Measurements from ENCODE around the gene ZNF578.
"Not testable (repeated sequence)": the region's sequence is repeated elsewhere in the genome, so short reads cannot be mapped to it uniquely, and the experiment has no call there.

Gene ZNF578

GRCh38 chr19:52498571-52498970, 45.2 kb downstream of the ZNF578 start:
- H2BK5ac ChIP-seq (ENCODE audit: low read length) = no peak overlapping the region
- no peak overlapping the region for H4K8ac ChIP-seq (ENCODE audit: low read depth, low read length)
- H3K23ac ChIP-seq (ENCODE audit: low read depth, low read length, poor library complexity) = no peak overlapping the region
- no peaks in the 10 kb centered on the region for H3K79me1 ChIP-seq (ENCODE audit: low read depth, low read length)
- H3K4ac ChIP-seq (ENCODE audit: low read length) = no peak overlapping the region
- no CpG with 5 or more reads among the region's 8 CpGs for WGBS, 2 donors (ENCODE audit: extremely low coverage in 2 of 2, insufficient read length in 2 of 2, insufficient replicate concordance in 1 of 2)
- H3K27ac ChIP-seq (replicated peaks; ENCODE audit: low read length) = no peak overlapping the region
- no peak overlapping the region for H4K91ac ChIP-seq (ENCODE audit: low read depth, low read length, poor library complexity)
- H3K4me3 ChIP-seq (ENCODE audit: low read length in 2 of 2) = no peak overlapping the region
- no peak overlapping the region for H3K9ac ChIP-seq (ENCODE audit: low read depth, low read length, poor library complexity)
- no peak overlapping the region for H2AFZ ChIP-seq (ENCODE audit: low read length)
- H2BK15ac ChIP-seq (ENCODE audit: low read length) = no peak overlapping the region
- DNase-seq (ENCODE audit: low spot score) = no peak
- H3K36me3 ChIP-seq (replicated peaks in 1 of 2; ENCODE audit: control insufficient read depth in 2 of 2, insufficient read depth in 2 of 2, low read length in 2 of 2) = no peaks in the 10 kb centered on the region
- peaks cover 0 to 1% (median 0%) of the 10 kb centered on the region in 3 experiments for H3K27me3 ChIP-seq (ENCODE audit: control insufficient read depth in 3 of 3, insufficient read depth in 3 of 3, low read depth in 1 of 3, low read length in 3 of 3)
- no peak overlapping the region for H3K14ac ChIP-seq (ENCODE audit: low read length)
- H3K4me2 ChIP-seq (ENCODE audit: insufficient read depth, low read length, poor library complexity, severe bottlenecking) = no peak overlapping the region
- H3K18ac ChIP-seq (ENCODE audit: low read length) = no peak overlapping the region
- H2AK5ac ChIP-seq (ENCODE audit: low read depth, low read length) = no peak overlapping the region
- H2BK120ac ChIP-seq (ENCODE audit: low read depth, low read length) = no peak overlapping the region
- H3K4me1 ChIP-seq (ENCODE audit: control insufficient read depth in 2 of 2, insufficient read depth in 1 of 2, low read depth in 1 of 2, low read length in 2 of 2) = peaks cover 0 to 6% of the 10 kb centered on the region in 2 donors
- H2BK12ac ChIP-seq (ENCODE audit: low read length) = no peak overlapping the region
- peaks cover 0 to 3% of the 10 kb centered on the region in 2 donors for H3K9me3 ChIP-seq (replicated peaks in 1 of 2; ENCODE audit: control insufficient read depth in 2 of 2, insufficient read depth in 1 of 2, low read depth in 1 of 2, low read length in 2 of 2)

GRCh38 chr19:52500474-52500873, 47.1 kb downstream of the ZNF578 start:
- not testable (repeated sequence) for DNase-seq (ENCODE audit: low spot score); H3K9ac ChIP-seq (ENCODE audit: low read depth, low read length, poor library complexity); H2BK12ac ChIP-seq (ENCODE audit: low read length); H3K36me3 ChIP-seq (replicated peaks in 1 of 2; ENCODE audit: control insufficient read depth in 2 of 2, insufficient read depth in 2 of 2, low read length in 2 of 2); H3K23ac ChIP-seq (ENCODE audit: low read depth, low read length, poor library complexity); H2AFZ ChIP-seq (ENCODE audit: low read length); H2BK15ac ChIP-seq (ENCODE audit: low read length); H2BK120ac ChIP-seq (ENCODE audit: low read depth, low read length); H3K27ac ChIP-seq (replicated peaks; ENCODE audit: low read length); H3K14ac ChIP-seq (ENCODE audit: low read length); H3K9me3 ChIP-seq (replicated peaks in 1 of 2; ENCODE audit: control insufficient read depth in 2 of 2, insufficient read depth in 1 of 2, low read depth in 1 of 2, low read length in 2 of 2); H3K27me3 ChIP-seq (ENCODE audit: control insufficient read depth in 3 of 3, insufficient read depth in 3 of 3, low read depth in 1 of 3, low read length in 3 of 3); H3K79me1 ChIP-seq (ENCODE audit: low read depth, low read length); H3K4ac ChIP-seq (ENCODE audit: low read length); H3K18ac ChIP-seq (ENCODE audit: low read length); H2BK5ac ChIP-seq (ENCODE audit: low read length); H3K4me1 ChIP-seq (ENCODE audit: control insufficient read depth in 2 of 2, insufficient read depth in 1 of 2, low read depth in 1 of 2, low read length in 2 of 2); H4K8ac ChIP-seq (ENCODE audit: low read depth, low read length); H4K91ac ChIP-seq (ENCODE audit: low read depth, low read length, poor library complexity); H3K4me3 ChIP-seq (ENCODE audit: low read length in 2 of 2); H2AK5ac ChIP-seq (ENCODE audit: low read depth, low read length); H3K4me2 ChIP-seq (ENCODE audit: insufficient read depth, low read length, poor library complexity, severe bottlenecking)
- no CpG with 5 or more reads among the region's 3 CpGs for WGBS, 2 donors (ENCODE audit: extremely low coverage in 2 of 2, insufficient read length in 2 of 2, insufficient replicate concordance in 1 of 2)

- H2AK5ac ChIP-seq (ENCODE audit: low read depth, low read length); H3K79me1 ChIP-seq (ENCODE audit: low read depth, low read length); H2BK12ac ChIP-seq (ENCODE audit: low read length); H4K8ac ChIP-seq (ENCODE audit: low read depth, low read length); H2BK5ac ChIP-seq (ENCODE audit: low read length); H3K36me3 ChIP-seq (replicated peaks in 1 of 2; ENCODE audit: control insufficient read depth in 2 of 2, insufficient read depth in 2 of 2, low read length in 2 of 2); H4K91ac ChIP-seq (ENCODE audit: low read depth, low read length, poor library complexity); H3K9me3 ChIP-seq (replicated peaks in 1 of 2; ENCODE audit: control insufficient read depth in 2 of 2, insufficient read depth in 1 of 2, low read depth in 1 of 2, low read length in 2 of 2); H3K4me3 ChIP-seq (ENCODE audit: low read length in 2 of 2); DNase-seq (ENCODE audit: low spot score); H3K4ac ChIP-seq (ENCODE audit: low read length); H2BK15ac ChIP-seq (ENCODE audit: low read length); H3K18ac ChIP-seq (ENCODE audit: low read length); H3K14ac ChIP-seq (ENCODE audit: low read length); H3K27ac ChIP-seq (replicated peaks; ENCODE audit: low read length); H3K27me3 ChIP-seq (ENCODE audit: control insufficient read depth in 3 of 3, insufficient read depth in 3 of 3, low read depth in 1 of 3, low read length in 3 of 3); H2BK120ac ChIP-seq (ENCODE audit: low read depth, low read length); H3K4me1 ChIP-seq (ENCODE audit: control insufficient read depth in 2 of 2, insufficient read depth in 1 of 2, low read depth in 1 of 2, low read length in 2 of 2); H3K9ac ChIP-seq (ENCODE audit: low read depth, low read length, poor library complexity); H3K4me2 ChIP-seq (ENCODE audit: insufficient read depth, low read length, poor library complexity, severe bottlenecking); H3K23ac ChIP-seq (ENCODE audit: low read depth, low read length, poor library complexity); H2AFZ ChIP-seq (ENCODE audit: low read length): not testable (repeated sequence)
- no CpG with 5 or more reads among the region's 12 CpGs for WGBS, 2 donors (ENCODE audit: extremely low coverage in 2 of 2, insufficient read length in 2 of 2, insufficient replicate concordance in 1 of 2)
Observed at GRCh38 chr19:52500991-52501390, 47.6 kb downstream of the ZNF578 start.

- no peak overlapping the region for H2AFZ ChIP-seq (ENCODE audit: low read length)
- H3K79me1 ChIP-seq (ENCODE audit: low read depth, low read length) = no peaks in the 10 kb centered on the region
- H3K27me3 ChIP-seq (ENCODE audit: control insufficient read depth in 3 of 3, insufficient read depth in 3 of 3, low read depth in 1 of 3, low read length in 3 of 3) = no peaks in the 10 kb centered on the region
- no peak overlapping the region for H4K8ac ChIP-seq (ENCODE audit: low read depth, low read length)
- H3K9me3 ChIP-seq (replicated peaks in 1 of 2; ENCODE audit: control insufficient read depth in 2 of 2, insufficient read depth in 1 of 2, low read depth in 1 of 2, low read length in 2 of 2) = no peaks in the 10 kb centered on the region
- no peak overlapping the region for H2BK12ac ChIP-seq (ENCODE audit: low read length)
- no peak overlapping the region for H3K4me2 ChIP-seq (ENCODE audit: insufficient read depth, low read length, poor library complexity, severe bottlenecking)
- H3K4ac ChIP-seq (ENCODE audit: low read length) = no peak overlapping the region
- H3K27ac ChIP-seq (replicated peaks; ENCODE audit: low read length) = no peak overlapping the region
- no peak overlapping the region for H3K14ac ChIP-seq (ENCODE audit: low read length)
- no peak overlapping the region for H3K23ac ChIP-seq (ENCODE audit: low read depth, low read length, poor library complexity)
- no peak overlapping the region for H2BK5ac ChIP-seq (ENCODE audit: low read length)
- no CpG with 5 or more reads among the region's 5 CpGs for WGBS, 2 donors (ENCODE audit: extremely low coverage in 2 of 2, insufficient read length in 2 of 2, insufficient replicate concordance in 1 of 2)
- H2BK120ac ChIP-seq (ENCODE audit: low read depth, low read length) = no peak overlapping the region
- H3K18ac ChIP-seq (ENCODE audit: low read length) = no peak overlapping the region
- H3K4me3 ChIP-seq (ENCODE audit: low read length in 2 of 2) = no peak overlapping the region
- peaks cover 0 to 5% of the 10 kb centered on the region in 2 donors for H3K36me3 ChIP-seq (replicated peaks in 1 of 2; ENCODE audit: control insufficient read depth in 2 of 2, insufficient read depth in 2 of 2, low read length in 2 of 2)
- no peak overlapping the region for H4K91ac ChIP-seq (ENCODE audit: low read depth, low read length, poor library complexity)
- DNase-seq (ENCODE audit: low spot score) = no peak
- no peak overlapping the region for H2BK15ac ChIP-seq (ENCODE audit: low read length)
- H3K4me1 ChIP-seq (ENCODE audit: control insufficient read depth in 2 of 2, insufficient read depth in 1 of 2, low read depth in 1 of 2, low read length in 2 of 2) = no peaks in the 10 kb centered on the region
- no peak overlapping the region for H3K9ac ChIP-seq (ENCODE audit: low read depth, low read length, poor library complexity)
- no peak overlapping the region for H2AK5ac ChIP-seq (ENCODE audit: low read depth, low read length)
Observed at GRCh38 chr19:52507266-52507665, 53.9 kb downstream of the ZNF578 start.

Data from neuronal stem cell (in vitro differentiated cells).